ENCODE measurements around the gene MAP7D1.

Gene MAP7D1

DNA sequence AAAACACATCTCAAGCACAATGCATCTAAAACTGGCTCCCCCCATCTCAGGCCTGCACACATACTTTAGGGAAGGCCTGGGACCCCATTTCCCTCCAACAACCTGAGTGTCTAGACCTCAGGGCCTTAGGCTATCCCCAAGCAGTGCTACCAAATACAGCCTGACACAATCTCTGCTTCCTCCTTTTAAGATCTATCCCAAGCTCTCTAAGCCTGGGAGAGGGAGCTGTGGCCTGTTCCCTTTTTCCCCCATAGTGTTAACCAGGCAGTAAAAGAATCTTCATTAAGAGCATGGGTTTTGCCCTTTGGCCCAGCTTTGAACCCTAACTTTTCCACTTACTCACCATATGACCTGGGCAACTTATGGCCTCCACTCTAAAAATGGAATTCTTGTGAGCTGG is 20.2 kb upstream of the MAP7D1 start:
- no peak for DNase-seq (ENCODE audit: extremely low read depth, insufficient read length)
- TF ChIP-seq CTCF (IDR thresholded peaks at IDR 0.05; ENCODE audit: insufficient read depth, low read length, poor library complexity, severe bottlenecking), result no peak
- H3K36me3 ChIP-seq (ENCODE audit: control insufficient read depth, insufficient read depth, low read length), result peaks cover 18% of the 10 kb centered on the region
- no peak overlapping the region for H3K4me3 ChIP-seq (replicated peaks; ENCODE audit: low read depth, low read length)
- no peaks in the 10 kb centered on the region for H3K27me3 ChIP-seq (replicated peaks; ENCODE audit: control insufficient read depth, insufficient read depth, low read length)

GRCh38 chr1:36136535-36136934 is 19.4 kb upstream of the MAP7D1 start:
- Histone ChIP-seq H3K27me3 (replicated peaks; ENCODE audit: control insufficient read depth, insufficient read depth, low read length) (no peaks in the 10 kb centered on the region), H3K36me3 (ENCODE audit: control insufficient read depth, insufficient read depth, low read length) (peaks cover 18% of the 10 kb centered on the region), H3K4me3 (replicated peaks; ENCODE audit: low read depth, low read length) (no peak overlapping the region)
- DNase-seq (ENCODE audit: extremely low read depth, insufficient read length), result no peak
- no peak for TF ChIP-seq CTCF (IDR thresholded peaks at IDR 0.05; ENCODE audit: insufficient read depth, low read length, poor library complexity, severe bottlenecking)

- DNase-seq (ENCODE audit: extremely low read depth, insufficient read length), result no peak
- Histone ChIP-seq H3K27me3 (replicated peaks; ENCODE audit: control insufficient read depth, insufficient read depth, low read length) (no peaks in the 10 kb centered on the region), H3K4me3 (replicated peaks; ENCODE audit: low read depth, low read length) (no peak overlapping the region), H3K36me3 (ENCODE audit: control insufficient read depth, insufficient read depth, low read length) (peaks cover 18% of the 10 kb centered on the region)
- TF ChIP-seq CTCF (IDR thresholded peaks at IDR 0.05; ENCODE audit: insufficient read depth, low read length, poor library complexity, severe bottlenecking), result no peak
Measured at GRCh38 chr1:36137226-36137625, 18.7 kb upstream of the MAP7D1 start.

GRCh38 chr1:36137776-36138175 is 18.2 kb upstream of the MAP7D1 start:
- no peak for TF ChIP-seq CTCF (IDR thresholded peaks at IDR 0.05; ENCODE audit: insufficient read depth, low read length, poor library complexity, severe bottlenecking)
- Histone ChIP-seq H3K4me3 (replicated peaks; ENCODE audit: low read depth, low read length) (no peak overlapping the region), H3K27me3 (replicated peaks; ENCODE audit: control insufficient read depth, insufficient read depth, low read length) (no peaks in the 10 kb centered on the region), H3K36me3 (ENCODE audit: control insufficient read depth, insufficient read depth, low read length) (peaks cover 18% of the 10 kb centered on the region)
- no peak for DNase-seq (ENCODE audit: extremely low read depth, insufficient read length)

- Histone ChIP-seq H3K27me3 (replicated peaks; ENCODE audit: control insufficient read depth, insufficient read depth, low read length) (no peaks in the 10 kb centered on the region), H3K36me3 (ENCODE audit: control insufficient read depth, insufficient read depth, low read length) (peaks cover 18% of the 10 kb centered on the region), H3K4me3 (replicated peaks; ENCODE audit: low read depth, low read length) (no peak overlapping the region)
- DNase-seq (ENCODE audit: extremely low read depth, insufficient read length), result no peak
- TF ChIP-seq CTCF (IDR thresholded peaks at IDR 0.05; ENCODE audit: insufficient read depth, low read length, poor library complexity, severe bottlenecking), result no peak
Measured at GRCh38 chr1:36139521-36139920, 16.4 kb upstream of the MAP7D1 start.

- Histone ChIP-seq H3K27me3 (replicated peaks; ENCODE audit: control insufficient read depth, insufficient read depth, low read length) (no peaks in the 10 kb centered on the region), H3K4me3 (replicated peaks; ENCODE audit: low read depth, low read length) (no peak overlapping the region), H3K36me3 (ENCODE audit: control insufficient read depth, insufficient read depth, low read length) (peaks cover 11% of the 10 kb centered on the region)
- TF ChIP-seq CTCF (IDR thresholded peaks at IDR 0.05; ENCODE audit: insufficient read depth, low read length, poor library complexity, severe bottlenecking), result no peak
- no peak for DNase-seq (ENCODE audit: extremely low read depth, insufficient read length)
Measured at GRCh38 chr1:36142121-36142520, 13.8 kb upstream of the MAP7D1 start.

All from GM06990 (cell line).